GM12878 (cell line): ENCODE data around the gene COL19A1. TPM values are rescaled to one million over a fixed set of nuclear protein-coding genes. Genes with fewer than 3 reads are reported as not detected.

Experiments
- ATF7 ChIP-seq: fragments of 450-650 bp; IDR thresholded peaks from 2 replicates; pipeline ENCODE4 v1.6.1; 2016; ENCODE audit warnings: low read depth, mild to moderate bottlenecking
- CBX5 ChIP-seq: sonication (generic); IDR thresholded peaks from 2 replicates; pipeline ENCODE4 v1.6.1; 2016; ENCODE audit warnings: low read depth, moderate library complexity, mild to moderate bottlenecking, inconsistent platforms
- EGR1 ChIP-seq, 2 experiments: IDR thresholded peaks; 1 replicate in 1 of 2; 2 replicates in 1 of 2; pipeline ENCODE4 v1.6.1; 2011 to 2012; ENCODE audit warnings: low read depth in 2 of 2, low read length in 2 of 2, borderline replicate concordance in 1 of 2, mild to moderate bottlenecking in 1 of 2, moderate library complexity in 1 of 2
- EP300 ChIP-seq, 2 experiments: fragments of 150-350 bp in 1 of 2; IDR thresholded peaks; 2 replicates each; pipeline ENCODE4 v1.6.1; 2011 to 2012; ENCODE audit warnings: low read depth in 2 of 2, low read length in 2 of 2, borderline replicate concordance in 1 of 2, improper control_type of control experiment in 1 of 2, inconsistent platforms in 1 of 2; ENCODE audit not compliant: control insufficient read depth in 1 of 2
- ETV6 ChIP-seq, 2 experiments: fragments of 450-650 bp in 1 of 2; IDR thresholded peaks in 1 of 2; conservative IDR thresholded peaks in 1 of 2; 2 replicates each; pipeline ENCODE4 v1.6.1; 2014; ENCODE audit warnings: antibody characterized with exemption in 1 of 2, borderline replicate concordance in 1 of 2, low read depth in 1 of 2, mild to moderate bottlenecking in 1 of 2, moderate library complexity in 1 of 2
- JUNB ChIP-seq: IDR thresholded peaks from 2 replicates; pipeline ENCODE4 v1.6.1; 2016; ENCODE audit warnings: antibody characterized with exemption, mild to moderate bottlenecking
- NFYA ChIP-seq: IDR thresholded peaks from 2 replicates; pipeline ENCODE4 v1.6.1; 2011; ENCODE audit warnings: low read depth, mild to moderate bottlenecking, low read length, improper control_type of control experiment, borderline replicate concordance
- PML ChIP-seq: IDR thresholded peaks from 2 replicates; pipeline ENCODE4 v1.6.1; 2012; ENCODE audit warnings: low read length, inconsistent platforms
- RCOR1 ChIP-seq: conservative IDR thresholded peaks from 2 replicates; pipeline ENCODE4 v1.6.1; 2012; ENCODE audit warnings: low read depth, low read length, improper control_type of control experiment
- RELA ChIP-seq: fragments of 450-650 bp; IDR thresholded peaks from 2 replicates; pipeline ENCODE4 v1.8.0; 2014; ENCODE audit warnings: borderline replicate concordance; ENCODE audit not compliant: partially characterized antibody
- RUNX3 ChIP-seq: IDR thresholded peaks from 2 replicates; pipeline ENCODE4 v1.6.1; 2012; ENCODE audit warnings: low read length, inconsistent platforms
- SMAD5 ChIP-seq: IDR thresholded peaks from 2 replicates; pipeline ENCODE4 v1.6.1; 2016; ENCODE audit warnings: antibody characterized with exemption, low read depth
- SPI1 ChIP-seq: IDR thresholded peaks from 2 replicates; pipeline ENCODE4 v1.6.1; 2011; ENCODE audit warnings: low read depth, mild to moderate bottlenecking, low read length, moderate library complexity, borderline replicate concordance; ENCODE audit not compliant: insufficient read depth
- SUZ12 ChIP-seq: fragments of 200-600 bp; sonication (generic); IDR thresholded peaks from one replicate; pipeline ENCODE4 v1.6.1; 2018; ENCODE audit warnings: antibody characterized with exemption, mild to moderate bottlenecking; ENCODE audit not compliant: unreplicated experiment
- TARDBP ChIP-seq: IDR thresholded peaks from 2 replicates; pipeline ENCODE4 v1.6.1; 2016; ENCODE audit warnings: borderline replicate concordance
- WRNIP1 ChIP-seq: IDR thresholded peaks from 2 replicates; pipeline ENCODE4 v1.6.1; 2011; ENCODE audit warnings: low read depth, low read length, improper control_type of control experiment, borderline replicate concordance
- ZNF274 ChIP-seq: IDR thresholded peaks from one replicate; pipeline ENCODE4 v1.8.0; 2011; ENCODE audit not compliant: insufficient read length, insufficient read depth
- ZNF622 ChIP-seq: fragments of 450-650 bp; IDR thresholded peaks from 2 replicates; pipeline ENCODE4 v1.6.1; 2017; ENCODE audit warnings: mild to moderate bottlenecking, inconsistent platforms
- polyA plus RNA-seq, 11 experiments: library from polyadenylated mRNA; depleted of rRNA in 4 of 11; unstranded in 6 of 11; stranded (reverse) in 5 of 11; fragments of >200 nt; fragmentation: Nextera tagmentation in 4 of 11; fragmentation: Illumina TruSeq in 1 of 11; extraction: Ambion mirVana in 4 of 11; extraction: Trizol in 1 of 11; gene quantifications; 1 replicate in 1 of 11; 2 replicates in 10 of 11; pipeline versions ENCODE4 v1.2.1 to v1.2.3, GENCODE V29; 2011 to 2016; ENCODE audit warnings: inconsistent platforms in 2 of 11, missing spikeins in 2 of 11, low read depth in 1 of 11
- total RNA-seq, 4 experiments: library from RNA; depleted of rRNA in 3 of 4; stranded (reverse); fragments of >200 nt in 3 of 4; fragmentation: Illumina TruSeq in 1 of 4; extraction: Trizol in 1 of 4; gene quantifications; 2 replicates each; pipeline versions ENCODE4 v1.2.1 to v1.2.3, GENCODE V29; 2013 to 2021
- TF ChIP-seq, protein P1 (sequence below): IDR thresholded peaks from 2 replicates; pipeline ENCODE4 v1.6.1; 2011; ENCODE audit warnings: low read depth, mild to moderate bottlenecking, low read length, moderate library complexity, borderline replicate concordance; ENCODE audit errors: extremely low read depth
- TF ChIP-seq, protein P2 (sequence below): fragments of 450-650 bp; IDR thresholded peaks from 2 replicates; pipeline ENCODE4 v1.6.1; 2017; ENCODE audit warnings: mild to moderate bottlenecking, moderate library complexity
- TF ChIP-seq, protein P3 (sequence below): fragments of 450-650 bp; formaldehyde crosslinking; IDR thresholded peaks from 2 replicates; pipeline ENCODE4 v1.4.0; 2020; ENCODE audit warnings: mild to moderate bottlenecking, moderate library complexity

COL19A1 gene
- total and polyA plus RNA-seq, 10 of the 15 experiments (the other 5 are each of a cell fraction or from before 2014, with no cell fraction given) = 1.1 to 13.5 (median 4.1) TPM

DNA sequence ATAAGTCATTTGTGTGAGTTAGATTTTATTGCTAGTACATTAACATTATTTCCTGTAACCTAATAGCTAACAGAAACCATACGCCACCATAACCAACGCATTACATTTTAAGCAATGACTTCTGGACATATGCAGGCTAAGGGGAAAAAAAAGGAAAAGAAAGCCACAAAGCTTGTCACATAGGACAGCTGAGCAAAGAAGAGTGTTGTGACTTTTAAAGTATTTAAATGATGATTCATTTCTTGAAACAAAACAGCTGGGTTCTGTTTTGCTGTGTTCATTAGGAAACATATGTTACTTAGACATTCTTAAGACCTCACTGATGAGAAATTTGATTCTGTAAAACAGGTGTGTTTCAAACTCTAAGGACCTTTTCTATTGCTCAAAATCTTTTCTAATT, 265.2 kb downstream of the COL19A1 start (continued):
- TF ChIP-seq WRNIP1 = no peak
- TF ChIP-seq, protein P1, sequence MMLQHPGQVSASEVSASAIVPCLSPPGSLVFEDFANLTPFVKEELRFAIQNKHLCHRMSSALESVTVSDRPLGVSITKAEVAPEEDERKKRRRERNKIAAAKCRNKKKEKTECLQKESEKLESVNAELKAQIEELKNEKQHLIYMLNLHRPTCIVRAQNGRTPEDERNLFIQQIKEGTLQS = no peak
- TF ChIP-seq CBX5 = no peak
- TF ChIP-seq ATF7 = peak; percentile 65
- no peak for TF ChIP-seq TARDBP
- TF ChIP-seq PML = no peak
- peak; percentile 90 for TF ChIP-seq RUNX3
- TF ChIP-seq, protein P2, sequence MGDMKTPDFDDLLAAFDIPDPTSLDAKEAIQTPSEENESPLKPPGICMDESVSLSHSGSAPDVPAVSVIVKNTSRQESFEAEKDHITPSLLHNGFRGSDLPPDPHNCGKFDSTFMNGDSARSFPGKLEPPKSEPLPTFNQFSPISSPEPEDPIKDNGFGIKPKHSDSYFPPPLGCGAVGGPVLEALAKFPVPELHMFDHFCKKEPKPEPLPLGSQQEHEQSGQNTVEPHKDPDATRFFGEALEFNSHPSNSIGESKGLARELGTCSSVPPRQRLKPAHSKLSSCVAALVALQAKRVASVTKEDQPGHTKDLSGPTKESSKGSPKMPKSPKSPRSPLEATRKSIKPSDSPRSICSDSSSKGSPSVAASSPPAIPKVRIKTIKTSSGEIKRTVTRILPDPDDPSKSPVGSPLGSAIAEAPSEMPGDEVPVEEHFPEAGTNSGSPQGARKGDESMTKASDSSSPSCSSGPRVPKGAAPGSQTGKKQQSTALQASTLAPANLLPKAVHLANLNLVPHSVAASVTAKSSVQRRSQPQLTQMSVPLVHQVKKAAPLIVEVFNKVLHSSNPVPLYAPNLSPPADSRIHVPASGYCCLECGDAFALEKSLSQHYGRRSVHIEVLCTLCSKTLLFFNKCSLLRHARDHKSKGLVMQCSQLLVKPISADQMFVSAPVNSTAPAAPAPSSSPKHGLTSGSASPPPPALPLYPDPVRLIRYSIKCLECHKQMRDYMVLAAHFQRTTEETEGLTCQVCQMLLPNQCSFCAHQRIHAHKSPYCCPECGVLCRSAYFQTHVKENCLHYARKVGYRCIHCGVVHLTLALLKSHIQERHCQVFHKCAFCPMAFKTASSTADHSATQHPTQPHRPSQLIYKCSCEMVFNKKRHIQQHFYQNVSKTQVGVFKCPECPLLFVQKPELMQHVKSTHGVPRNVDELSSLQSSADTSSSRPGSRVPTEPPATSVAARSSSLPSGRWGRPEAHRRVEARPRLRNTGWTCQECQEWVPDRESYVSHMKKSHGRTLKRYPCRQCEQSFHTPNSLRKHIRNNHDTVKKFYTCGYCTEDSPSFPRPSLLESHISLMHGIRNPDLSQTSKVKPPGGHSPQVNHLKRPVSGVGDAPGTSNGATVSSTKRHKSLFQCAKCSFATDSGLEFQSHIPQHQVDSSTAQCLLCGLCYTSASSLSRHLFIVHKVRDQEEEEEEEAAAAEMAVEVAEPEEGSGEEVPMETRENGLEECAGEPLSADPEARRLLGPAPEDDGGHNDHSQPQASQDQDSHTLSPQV = 0 out of 2 replicates have a peak, but pooled peaks have one; percentile 26
- TF ChIP-seq SMAD5 = no peak
- TF ChIP-seq RCOR1 = no peak
- no peak for TF ChIP-seq NFYA
- TF ChIP-seq ZNF274 = no peak
- TF ChIP-seq, protein P3, sequence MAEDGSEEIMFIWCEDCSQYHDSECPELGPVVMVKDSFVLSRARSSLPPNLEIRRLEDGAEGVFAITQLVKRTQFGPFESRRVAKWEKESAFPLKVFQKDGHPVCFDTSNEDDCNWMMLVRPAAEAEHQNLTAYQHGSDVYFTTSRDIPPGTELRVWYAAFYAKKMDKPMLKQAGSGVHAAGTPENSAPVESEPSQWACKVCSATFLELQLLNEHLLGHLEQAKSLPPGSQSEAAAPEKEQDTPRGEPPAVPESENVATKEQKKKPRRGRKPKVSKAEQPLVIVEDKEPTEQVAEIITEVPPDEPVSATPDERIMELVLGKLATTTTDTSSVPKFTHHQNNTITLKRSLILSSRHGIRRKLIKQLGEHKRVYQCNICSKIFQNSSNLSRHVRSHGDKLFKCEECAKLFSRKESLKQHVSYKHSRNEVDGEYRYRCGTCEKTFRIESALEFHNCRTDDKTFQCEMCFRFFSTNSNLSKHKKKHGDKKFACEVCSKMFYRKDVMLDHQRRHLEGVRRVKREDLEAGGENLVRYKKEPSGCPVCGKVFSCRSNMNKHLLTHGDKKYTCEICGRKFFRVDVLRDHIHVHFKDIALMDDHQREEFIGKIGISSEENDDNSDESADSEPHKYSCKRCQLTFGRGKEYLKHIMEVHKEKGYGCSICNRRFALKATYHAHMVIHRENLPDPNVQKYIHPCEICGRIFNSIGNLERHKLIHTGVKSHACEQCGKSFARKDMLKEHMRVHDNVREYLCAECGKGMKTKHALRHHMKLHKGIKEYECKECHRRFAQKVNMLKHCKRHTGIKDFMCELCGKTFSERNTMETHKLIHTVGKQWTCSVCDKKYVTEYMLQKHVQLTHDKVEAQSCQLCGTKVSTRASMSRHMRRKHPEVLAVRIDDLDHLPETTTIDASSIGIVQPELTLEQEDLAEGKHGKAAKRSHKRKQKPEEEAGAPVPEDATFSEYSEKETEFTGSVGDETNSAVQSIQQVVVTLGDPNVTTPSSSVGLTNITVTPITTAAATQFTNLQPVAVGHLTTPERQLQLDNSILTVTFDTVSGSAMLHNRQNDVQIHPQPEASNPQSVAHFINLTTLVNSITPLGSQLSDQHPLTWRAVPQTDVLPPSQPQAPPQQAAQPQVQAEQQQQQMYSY (CRISPR knock-in tag) = no peak
- no peak for TF ChIP-seq SPI1
- no peak for TF ChIP-seq EGR1 (IDR thresholded peaks at IDR 0.05; ENCODE audit: borderline replicate concordance in 1 of 2, low read depth in 2 of 2, low read length in 2 of 2)
- TF ChIP-seq ZNF622 = no peak
- peak in 1 of 2 experiments; percentile 67; a peak in 2 of 4 replicates for TF ChIP-seq EP300 (IDR thresholded peaks at IDR 0.05; ENCODE audit: borderline replicate concordance in 1 of 2, control insufficient read depth in 1 of 2, low read depth in 2 of 2, low read length in 2 of 2)
- TF ChIP-seq ETV6 (conservative IDR thresholded peaks at IDR 0.05 in 1 of 2, IDR thresholded peaks at IDR 0.05 in 1 of 2; ENCODE audit: borderline replicate concordance in 1 of 2, low read depth in 1 of 2) = peak in 1 of 2 experiments; percentile 15; a peak in 1 of 4 replicates
- TF ChIP-seq RELA = no peak
- no peak for TF ChIP-seq SUZ12
- peak; percentile 90 for TF ChIP-seq JUNB
